MCF 10A (cell line): Measurements from ENCODE around the gene ZNF225. TPM values are rescaled to one million over a fixed set of nuclear protein-coding genes. Genes with fewer than 3 reads are reported as not detected.
A peak's percentile ranks its signal among the peaks of the same experiment; 100 is the strongest.

ENCODE experiments used
- BruUV-seq: library from RNA; stranded (reverse); fragments of 400-500 nt; replicated peaks from 2 replicates; lab custom pipeline; 2021; lab: Mats Ljungman, UMichigan
- CTCF ChIA-PET: fragments of 300-600 bp; sonication (Branson Sonifier 250); formaldehyde crosslinking; extraction: SDS; loops from one replicate; lab custom pipeline; 2021; ENCODE audit warnings: antibody characterized with exemption, inconsistent platforms; lab: Yijun Ruan, JAX
- POLR2A ChIA-PET: fragments of 300-600, 350-650 bp; sonication (Branson Sonifier 250); formaldehyde crosslinking; extraction: SDS; loops from one replicate; lab custom pipeline; 2020; ENCODE audit warnings: antibody characterized with exemption, inconsistent platforms; lab: Yijun Ruan, JAX
- DNase-seq: peaks from one replicate; pipeline ENCODE4 v3.0.0-alpha.2; 2018; ENCODE audit not compliant: unreplicated experiment
- H3K27ac Mint-ChIP-seq: one replicate; pipeline ENCODE4 v1.8.0; 2022; ENCODE audit warnings: mild to moderate bottlenecking, low read depth, mixed read lengths; ENCODE audit not compliant: unreplicated experiment
- H3K27me3 Mint-ChIP-seq: one replicate; pipeline ENCODE4 v1.8.0; 2022; ENCODE audit warnings: mixed read lengths; ENCODE audit not compliant: insufficient read depth, unreplicated experiment
- H3K36me3 Mint-ChIP-seq: one replicate; pipeline ENCODE4 v1.8.0; 2022; ENCODE audit warnings: mild to moderate bottlenecking, moderate library complexity, mixed read lengths; ENCODE audit not compliant: insufficient read depth, unreplicated experiment
- H3K4me1 Mint-ChIP-seq: one replicate; pipeline ENCODE4 v1.8.0; 2022; ENCODE audit warnings: mixed read lengths; ENCODE audit not compliant: insufficient read depth, unreplicated experiment
- H3K4me3 Mint-ChIP-seq: one replicate; pipeline ENCODE4 v1.8.0; 2022; ENCODE audit warnings: mild to moderate bottlenecking, moderate library complexity, mixed read lengths; ENCODE audit not compliant: unreplicated experiment
- H3K9me3 Mint-ChIP-seq: one replicate; pipeline ENCODE4 v1.8.0; 2022; ENCODE audit warnings: mixed read lengths; ENCODE audit not compliant: unreplicated experiment
- CTCF ChIP-seq: fragments of 200-600 bp; IDR thresholded peaks from one replicate; pipeline ENCODE4 v1.8.0; 2022; ENCODE audit warnings: antibody characterized with exemption, mild to moderate bottlenecking; ENCODE audit not compliant: unreplicated experiment
- intact Hi-C: fragments of 100-400 bp; cut with micrococcal nuclease; formaldehyde crosslinking; loops from 2 replicates; pipeline ENCODE4 v1.14.1; 2022
- total RNA-seq: library from RNA; stranded (reverse); gene quantifications from 2 replicates; pipeline ENCODE4 v1.2.3, GENCODE V29; 2022

Gene ZNF225
- total RNA-seq, 1 experiment from 2014 or later = 3.6 TPM

GRCh38 chr19:44071824-44072542, 41.2 kb upstream of the ZNF225 start, which contains the start of gene ZNF284:
TSS of gene ZNF284 (plus strand) at chr19:44072159. CDS start at chr19:44076390, 4,231 bp downstream.
- TSS peak; percentile 66 for BruUV-seq
- CTCF ChIA-PET = interaction anchor here (1.1 to 2.1 kb wide), 2 partner anchors 23 to 64 kb away, joined by 4 to 7 read pairs; partner anchors contain the start of gene ZNF224
- DNase-seq = peak; percentile 92
- Mint-ChIP-seq H3K27ac (peak within 1 kb of the TSS; percentile 84), H3K36me3 (peaks cover 8% of the 10 kb centered on the region), H3K9me3 (peaks cover 23% of the 10 kb centered on the region), H3K27me3 (no peaks in the 10 kb centered on the region), H3K4me1 (peaks cover 17% of the 10 kb centered on the region), H3K4me3 (peak within 1 kb of the TSS; percentile 83)
- intact Hi-C loops = loop anchor here (1.0 to 2.0 kb wide), 3 partner anchors 22 to 137 kb away; partner anchors contain the start of genes ZNF224, ZNF230 and ZNF45
- POLR2A ChIA-PET = interaction anchor here (0.6 to 3.2 kb wide), 10 partner anchors 20 to 247 kb away, joined by 3 to 29 read pairs (median 4); partner anchors contain the start of genes ZNF223, ZNF224 and ZNF225
- no peak for TF ChIP-seq CTCF

- H3K36me3 Mint-ChIP-seq = peaks cover 11% of the 10 kb centered on the region
- intact Hi-C loops = loop anchor here (1.0 to 2.0 kb wide), 3 partner anchors 22 to 137 kb away; partner anchors contain the start of genes ZNF224, ZNF230 and ZNF45
- H3K4me1 Mint-ChIP-seq = peaks cover 17% of the 10 kb centered on the region
- peak; percentile 6 for DNase-seq
- peak overlapping the region; percentile 83 for H3K4me3 Mint-ChIP-seq
- H3K27me3 Mint-ChIP-seq = no peaks in the 10 kb centered on the region
- H3K27ac Mint-ChIP-seq = peak overlapping the region; percentile 84
- POLR2A ChIA-PET = interaction anchor here (0.6 to 3.2 kb wide), 14 partner anchors 19 to 545 kb away, joined by 3 to 29 read pairs (median 4); partner anchors contain the start of genes ZNF223, ZNF224, ZNF225 and ZNF226
- TF ChIP-seq CTCF = no peak
- CTCF ChIA-PET = interaction anchor here (0.5 to 2.1 kb wide), 5 partner anchors 8 to 240 kb away, joined by 4 to 7 read pairs (median 4); partner anchors contain the start of gene ZNF224
- BruUV-seq = no TSS peak
- H3K9me3 Mint-ChIP-seq = peaks cover 23% of the 10 kb centered on the region
Observed at GRCh38 chr19:44072543-44073401, 40.4 kb upstream of the ZNF225 start.

GRCh38 chr19:44076325-44076724, 36.9 kb upstream of the ZNF225 start:
- no peak for TF ChIP-seq CTCF
- H3K27ac Mint-ChIP-seq = no peak overlapping the region
- H3K27me3 Mint-ChIP-seq = no peaks in the 10 kb centered on the region
- DNase-seq = no peak
- intact Hi-C loops = no loop called here
- POLR2A ChIA-PET = no interaction called here
- peaks cover 21% of the 10 kb centered on the region for H3K36me3 Mint-ChIP-seq
- CTCF ChIA-PET = no interaction called here
- no peak overlapping the region for H3K4me3 Mint-ChIP-seq
- BruUV-seq = no TSS peak
- H3K9me3 Mint-ChIP-seq = peaks cover 5% of the 10 kb centered on the region
- peaks cover 12% of the 10 kb centered on the region for H3K4me1 Mint-ChIP-seq
